Transverse colon (tissue), 4 donors: ENCODE measurements around the gene SLC5A3. TPM values are rescaled to one million over a fixed set of nuclear protein-coding genes. Genes with fewer than 3 reads are reported as not detected.

Experiments
- DNase-seq: peaks from one replicate; pipeline ENCODE4 v3.0.0-alpha.2; 2019
- H3K27ac ChIP-seq, 4 donors: fragments of 200-600 bp; sonication (generic); 2 replicates each; pipeline ENCODE4 v1.5.1; 2016 to 2018; ENCODE audit warnings: inconsistent platforms in 4 of 4
- H3K27me3 ChIP-seq: fragments of 200-600 bp; sonication (generic); 2 replicates; pipeline ENCODE4 v1.5.1; 2017; ENCODE audit warnings: inconsistent platforms
- H3K36me3 ChIP-seq, 4 donors: fragments of 200-600 bp; sonication (generic); 2 replicates each; pipeline ENCODE4 v1.5.1; 2017 to 2019; ENCODE audit warnings: inconsistent platforms in 4 of 4
- H3K4me1 ChIP-seq, 4 donors: fragments of 200-600 bp; sonication (generic); 2 replicates each; pipeline ENCODE4 v1.5.1; 2017 to 2020; ENCODE audit warnings: inconsistent platforms in 4 of 4
- H3K4me3 ChIP-seq, 4 donors: fragments of 200-600 bp; sonication (generic); 1 replicate in 1 of 4; 2 replicates in 3 of 4; pipeline versions ENCODE4 v1.5.1 to v1.6.1; 2017 to 2019; ENCODE audit warnings: inconsistent platforms in 4 of 4
- H3K9me3 ChIP-seq, 2 donors: fragments of 200-600 bp; sonication (generic); 2 replicates each; pipeline ENCODE4 v1.5.1; 2017 to 2019; ENCODE audit warnings: inconsistent platforms in 2 of 2
- EP300 ChIP-seq: sonication (generic); formaldehyde crosslinking; IDR thresholded peaks from one replicate; pipeline ENCODE4 v1.6.1; 2017; ENCODE audit warnings: antibody characterized with exemption, low read depth
- POLR2A ChIP-seq: fragments of 450-650 bp; IDR thresholded peaks from one replicate; pipeline ENCODE4 v1.6.1; 2016; ENCODE audit warnings: antibody characterized with exemption, mild to moderate bottlenecking, moderate library complexity
- POLR2AphosphoS5 ChIP-seq, 3 donors: sonication (generic); formaldehyde crosslinking; IDR thresholded peaks; one replicate each; pipeline ENCODE4 v1.6.1; 2016; ENCODE audit warnings: antibody characterized with exemption in 3 of 3
- WGBS, 2 donors: methylation state at CpG; one replicate each; pipeline ENCODE4 v1.1.5; 2018; ENCODE audit warnings: low coverage in 1 of 2; 5-methylcytosine and 5-hydroxymethylcytosine counted together
- in situ Hi-C, 4 donors: fragments of 200-750 bp; cut with MboI; loops; one replicate each; pipeline versions ENCODE4 v1.15.0 to v1.15.1; 2017; ENCODE audit warnings: low sequenced_read_pairs in 3 of 4, low pct_ligation_motif_present in 1 of 4, low pct_unique_long_range_greater_than_20kb in 1 of 4
- intact Hi-C: fragments of 100-400 bp; cut with DNase I; formaldehyde crosslinking; loops from one replicate; pipeline ENCODE4 v1.15.1; 2023; ENCODE audit warnings: low total_unique reads
- total RNA-seq, 4 donors: library from RNA; depleted of rRNA; stranded (reverse); fragments of >200 nt; gene quantifications; one replicate each; pipeline ENCODE4 v1.1.0, GENCODE V29; 2016
- TF ChIP-seq, protein P1 (sequence below), 5 experiments: fragments of 200-600 bp in 3 of 5; fragments of 450-650 bp in 2 of 5; sonication (generic) in 3 of 5; IDR thresholded peaks; 1 replicate in 2 of 5; 2 replicates in 3 of 5; pipeline ENCODE4 v1.5.1; 2016 to 2017; ENCODE audit warnings: antibody characterized with exemption in 5 of 5, inconsistent platforms in 3 of 5, mild to moderate bottlenecking in 2 of 5, moderate library complexity in 1 of 5

Gene SLC5A3
- total RNA-seq = 10 to 100 TPM; 12.0 to 32.6 (median 23.9) TPM

- H3K36me3 ChIP-seq = no peaks in the 10 kb centered on the region
- H3K4me1 ChIP-seq = peaks cover 7 to 44% (median 38%) of the 10 kb centered on the region in 4 donors
- peak within 1 kb of the TSS; percentile 74 to 91 (median 85) for H3K4me3 ChIP-seq
- H3K27me3 ChIP-seq = no peaks in the 10 kb centered on the region
- intact Hi-C loops (loop anchor here (5.0 kb wide), 2 partner anchors 54 to 274 kb away; no protein-coding TSS in a partner anchor), in situ Hi-C loops (no loop called here)
- WGBS, 2 donors = 1% methylated on average over 34 of the region's 104 CpGs; no CpG with 5 or more reads in 1 of the 2 donors
- TF ChIP-seq POLR2A = peak; percentile 87
- TF ChIP-seq EP300 = no peak
- TF ChIP-seq, protein P1, sequence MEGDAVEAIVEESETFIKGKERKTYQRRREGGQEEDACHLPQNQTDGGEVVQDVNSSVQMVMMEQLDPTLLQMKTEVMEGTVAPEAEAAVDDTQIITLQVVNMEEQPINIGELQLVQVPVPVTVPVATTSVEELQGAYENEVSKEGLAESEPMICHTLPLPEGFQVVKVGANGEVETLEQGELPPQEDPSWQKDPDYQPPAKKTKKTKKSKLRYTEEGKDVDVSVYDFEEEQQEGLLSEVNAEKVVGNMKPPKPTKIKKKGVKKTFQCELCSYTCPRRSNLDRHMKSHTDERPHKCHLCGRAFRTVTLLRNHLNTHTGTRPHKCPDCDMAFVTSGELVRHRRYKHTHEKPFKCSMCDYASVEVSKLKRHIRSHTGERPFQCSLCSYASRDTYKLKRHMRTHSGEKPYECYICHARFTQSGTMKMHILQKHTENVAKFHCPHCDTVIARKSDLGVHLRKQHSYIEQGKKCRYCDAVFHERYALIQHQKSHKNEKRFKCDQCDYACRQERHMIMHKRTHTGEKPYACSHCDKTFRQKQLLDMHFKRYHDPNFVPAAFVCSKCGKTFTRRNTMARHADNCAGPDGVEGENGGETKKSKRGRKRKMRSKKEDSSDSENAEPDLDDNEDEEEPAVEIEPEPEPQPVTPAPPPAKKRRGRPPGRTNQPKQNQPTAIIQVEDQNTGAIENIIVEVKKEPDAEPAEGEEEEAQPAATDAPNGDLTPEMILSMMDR (IDR thresholded peaks at IDR 0.05) = no peak
- TF ChIP-seq POLR2AphosphoS5 (IDR thresholded peaks at IDR 0.05) = peak; percentile 95 to 97 (median 96)
- peak within 1 kb of the TSS; percentile 88 to 97 (median 95) for H3K27ac ChIP-seq
- no peaks in the 10 kb centered on the region for H3K9me3 ChIP-seq
- peak; percentile 89 for DNase-seq
These were observed at the start of gene SLC5A3, which contains the start of gene MRPS6 for GRCh38 chr21:34073032-34073748. Gene SLC5A3 (plus strand): TSS chr21:34073578. CDS start chr21:34095199, 21,621 bp downstream. Gene MRPS6 (plus strand): TSS chr21:34073578. CDS start chr21:34073701, 123 bp downstream.

DNA sequence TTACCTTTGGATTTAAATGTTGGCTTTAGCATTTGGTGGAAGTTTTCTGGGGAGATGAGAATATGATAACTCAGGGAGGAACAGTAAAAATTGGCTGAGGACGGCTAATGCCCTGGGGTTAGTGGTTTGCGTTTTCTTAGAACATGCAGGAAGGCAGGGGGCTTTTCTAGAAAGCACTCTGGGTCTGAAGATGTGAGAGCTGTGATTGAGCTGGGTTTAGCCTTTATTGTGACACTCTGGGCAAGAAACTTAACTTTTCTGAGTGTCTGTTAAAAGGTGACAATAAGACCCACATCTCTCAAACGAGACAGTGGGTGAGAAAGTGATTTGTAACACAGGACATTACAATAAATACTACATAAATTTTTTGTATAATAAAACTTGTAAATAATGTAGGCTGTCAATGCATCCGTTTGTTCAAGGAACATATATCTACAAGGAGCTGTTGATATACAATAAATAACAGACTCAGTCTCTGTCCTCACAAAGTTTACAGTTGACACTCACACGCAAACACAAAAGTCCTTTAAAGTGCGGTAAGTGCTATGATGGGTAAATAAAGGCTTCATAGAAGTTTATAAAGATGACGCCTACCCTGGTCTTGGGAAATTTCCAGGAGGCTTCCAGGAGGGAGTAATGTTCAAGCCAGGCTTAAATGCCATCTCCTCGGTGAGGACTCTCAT lies 49.5 kb upstream of the SLC5A3 start:
- intact Hi-C loops (no loop called here), in situ Hi-C loops (no loop called here)
- Histone ChIP-seq H3K4me1 (peaks cover 0 to 21% (median 12%) of the 10 kb centered on the region in 4 donors), H3K36me3 (no peaks in the 10 kb centered on the region), H3K27me3 (no peaks in the 10 kb centered on the region), H3K27ac (peak overlapping the region in 2 of 4 donors; percentile 9 to 13), H3K4me3 (no peak overlapping the region), H3K9me3 (no peaks in the 10 kb centered on the region)
- DNase-seq = no peak
- no peak for TF ChIP-seq POLR2AphosphoS5 (IDR thresholded peaks at IDR 0.05)
- TF ChIP-seq, protein P1 (IDR thresholded peaks at IDR 0.05) = no peak
- TF ChIP-seq POLR2A = no peak
- TF ChIP-seq EP300 = no peak
- 61 to 66% methylated on average over 8 of the region's 8 CpGs for WGBS, 2 donors

GRCh38 chr21:34024374-34024693 lies 49.0 kb upstream of the SLC5A3 start:
- TF ChIP-seq, protein P1 (IDR thresholded peaks at IDR 0.05) = no peak
- TF ChIP-seq POLR2AphosphoS5 (IDR thresholded peaks at IDR 0.05) = no peak
- TF ChIP-seq EP300 = no peak
- no peak for TF ChIP-seq POLR2A
- H3K9me3 ChIP-seq = no peaks in the 10 kb centered on the region

GRCh38 chr21:34027721-34028461 lies 45.5 kb upstream of the SLC5A3 start:
- TF ChIP-seq POLR2AphosphoS5 (IDR thresholded peaks at IDR 0.05) (no peak), EP300 (no peak), POLR2A (no peak)
- TF ChIP-seq, protein P1 (IDR thresholded peaks at IDR 0.05) = no peak
- Histone ChIP-seq H3K4me3 (no peak overlapping the region), H3K36me3 (no peaks in the 10 kb centered on the region), H3K9me3 (no peaks in the 10 kb centered on the region), H3K4me1 (peaks cover 0 to 15% (median 9%) of the 10 kb centered on the region in 4 donors), H3K27me3 (no peaks in the 10 kb centered on the region), H3K27ac (peak overlapping the region in 1 of 4 donors; percentile 15)
- in situ Hi-C loops = no loop called here
- intact Hi-C loops = no loop called here
- WGBS, 2 donors = 65 to 78% methylated on average over 4 to 9 of the region's 9 CpGs
- DNase-seq = no peak

More at GRCh38 chr21:34024374-34024693, 49.0 kb upstream of the SLC5A3 start:
- Histone ChIP-seq H3K27me3 (no peaks in the 10 kb centered on the region), H3K27ac (no peak overlapping the region), H3K36me3 (no peaks in the 10 kb centered on the region), H3K4me1 (peaks cover 0 to 21% (median 12%) of the 10 kb centered on the region in 4 donors), H3K4me3 (no peak overlapping the region)
- in situ Hi-C loops = no loop called here
- WGBS, 2 donors = 78 to 100% methylated on average over 3 of the region's 3 CpGs
- DNase-seq = no peak
- intact Hi-C loops = no loop called here
